HG03460 (cell line): Measurements from ENCODE around the gene ANXA3.
A peak's percentile ranks its signal among the peaks of the same experiment; 100 is the strongest.

Source experiments
- ATAC-seq: cut with Tn5 transposase; IDR thresholded peaks from one replicate; pipeline ENCODE4 v1.9.1; 2021; ENCODE audit not compliant: unreplicated experiment

The ANXA3 gene

DNA sequence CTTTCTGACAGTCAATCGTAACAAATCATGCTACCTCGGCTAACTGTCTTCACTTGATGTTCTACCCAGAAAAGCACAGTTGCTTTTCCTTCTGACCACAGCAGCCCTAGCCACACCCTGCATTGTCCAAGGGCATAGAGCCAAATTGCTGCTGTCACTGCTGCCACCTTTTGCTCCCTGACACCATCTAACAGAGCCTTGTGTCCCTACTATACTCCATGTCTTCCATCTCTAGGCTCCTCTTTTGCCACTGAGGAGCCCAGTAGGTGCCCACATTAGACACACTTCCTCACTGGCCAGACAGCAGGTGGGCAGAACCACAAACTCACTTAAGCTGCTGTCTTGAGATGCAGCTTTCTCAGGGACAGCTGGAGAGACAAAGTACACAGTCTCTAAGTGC is 91.4 kb downstream of the ANXA3 start:
- ATAC-seq: no peak

DNA sequence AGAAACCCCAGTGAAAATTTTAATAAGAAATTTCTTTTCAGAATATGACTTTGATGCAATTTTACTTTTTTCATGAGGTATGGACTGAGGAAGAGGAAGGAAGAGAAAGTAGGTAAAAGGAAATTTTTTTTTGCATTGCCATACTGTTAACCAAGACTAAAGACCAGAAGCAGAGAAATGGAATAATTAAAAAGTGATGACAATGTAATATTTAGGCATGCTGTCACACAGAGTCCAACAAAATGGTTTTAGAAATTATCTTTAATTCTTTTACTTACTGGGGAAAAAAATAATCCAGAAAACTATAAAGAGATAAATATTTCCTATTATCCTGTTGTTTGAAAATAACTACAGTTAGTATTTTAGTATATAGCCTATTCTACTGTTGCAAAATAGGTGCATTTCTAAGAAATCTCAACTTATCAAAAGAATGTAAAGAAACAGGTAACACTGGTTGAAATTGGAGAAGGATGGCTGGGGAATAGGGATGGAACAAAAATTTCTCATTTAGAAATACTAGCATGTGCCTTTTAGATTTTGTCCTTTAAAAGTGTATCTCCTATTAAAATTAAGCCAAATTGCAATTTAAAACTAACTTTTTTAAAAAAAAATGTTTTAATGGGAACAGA is 92.6 kb downstream of the ANXA3 start:
- no peak for ATAC-seq

DNA sequence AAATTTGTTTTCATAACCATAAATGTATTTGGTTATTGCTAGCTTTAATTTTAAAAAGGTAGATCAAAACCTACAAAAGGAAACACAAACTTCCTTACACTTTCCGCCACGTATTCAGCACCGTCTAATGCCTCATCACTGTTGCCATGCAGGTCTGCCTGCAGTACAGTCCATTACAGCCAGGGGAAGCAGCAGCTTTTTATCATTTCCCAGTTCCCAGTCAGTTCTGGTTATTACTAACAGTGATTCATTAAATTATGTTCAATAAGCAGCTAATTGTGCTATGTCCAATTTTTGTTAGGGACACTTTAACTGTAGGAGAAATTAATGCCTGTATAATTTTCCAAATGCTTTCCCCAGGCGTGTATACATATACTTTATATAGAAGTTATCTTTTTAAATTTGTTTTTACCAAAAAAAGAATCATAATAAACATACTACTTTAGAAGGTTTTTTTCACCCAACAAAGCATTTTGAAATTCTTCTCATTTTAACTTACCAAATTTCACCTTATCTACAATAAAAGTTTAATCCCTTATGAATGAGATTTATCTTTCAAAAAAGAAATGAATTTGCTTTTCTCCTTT is 93.3 kb downstream of the ANXA3 start:
- ATAC-seq: peak; percentile 87

DNA sequence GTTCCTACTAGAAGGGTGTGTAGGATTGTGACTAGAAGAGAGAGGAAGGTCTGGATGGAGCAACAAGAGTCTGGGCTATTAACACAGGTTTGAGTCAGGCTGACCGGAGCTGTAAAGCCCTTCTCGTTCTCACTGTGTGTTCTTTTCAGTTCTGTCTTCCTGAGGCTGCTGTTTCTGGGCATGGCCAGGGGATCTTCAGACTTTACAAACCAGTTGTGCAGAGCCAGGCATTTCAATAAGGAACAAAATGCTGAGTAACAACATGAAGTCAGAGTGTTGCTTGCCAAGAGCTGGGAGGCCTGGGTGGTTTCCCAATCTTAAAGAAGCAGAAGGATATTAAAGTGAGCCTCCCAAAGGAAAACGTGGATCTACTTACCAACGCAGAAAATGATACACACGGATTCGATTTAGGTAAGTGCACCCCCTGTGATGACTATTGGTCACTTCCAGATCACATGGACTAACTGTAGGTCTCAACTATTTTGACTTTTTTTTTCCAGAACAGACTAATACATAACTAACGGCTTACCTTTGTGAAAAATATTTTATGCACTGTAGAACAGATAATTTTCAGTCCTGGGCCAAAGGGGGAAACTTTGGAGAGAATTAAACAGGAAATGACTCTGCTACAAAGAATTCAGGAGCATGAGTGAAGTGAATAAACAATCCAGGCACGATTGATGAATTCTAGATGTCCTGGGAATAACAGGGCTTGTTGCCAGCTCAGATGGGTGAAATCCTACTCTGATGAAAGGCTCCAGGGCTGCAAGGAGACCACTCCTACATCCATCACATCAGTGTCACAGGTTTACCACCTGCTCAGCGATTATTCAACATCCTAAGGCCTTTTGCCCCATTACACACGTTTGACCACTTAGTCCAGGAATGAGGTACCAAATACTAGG is 94.5 kb downstream of the ANXA3 start:
- no peak for ATAC-seq

DNA sequence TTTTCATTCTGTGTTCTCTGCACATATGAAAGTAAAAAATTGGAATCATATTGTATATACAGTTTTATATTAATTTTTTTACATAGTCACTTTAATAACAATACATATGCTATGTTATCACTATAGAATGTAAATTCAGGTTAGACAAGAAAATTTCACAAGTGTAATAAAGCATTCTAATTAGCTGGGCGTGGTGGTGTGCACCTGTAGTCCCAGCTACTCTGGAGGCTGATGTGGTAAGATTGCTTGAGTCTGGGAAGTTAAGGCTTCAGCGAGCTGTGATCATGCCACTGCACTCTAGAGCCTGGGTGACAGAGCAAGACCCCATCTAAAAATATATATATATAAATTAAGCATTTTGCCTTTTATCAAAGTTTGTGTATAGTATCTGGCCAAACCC is 95.7 kb downstream of the ANXA3 start:
- ATAC-seq: no peak

DNA sequence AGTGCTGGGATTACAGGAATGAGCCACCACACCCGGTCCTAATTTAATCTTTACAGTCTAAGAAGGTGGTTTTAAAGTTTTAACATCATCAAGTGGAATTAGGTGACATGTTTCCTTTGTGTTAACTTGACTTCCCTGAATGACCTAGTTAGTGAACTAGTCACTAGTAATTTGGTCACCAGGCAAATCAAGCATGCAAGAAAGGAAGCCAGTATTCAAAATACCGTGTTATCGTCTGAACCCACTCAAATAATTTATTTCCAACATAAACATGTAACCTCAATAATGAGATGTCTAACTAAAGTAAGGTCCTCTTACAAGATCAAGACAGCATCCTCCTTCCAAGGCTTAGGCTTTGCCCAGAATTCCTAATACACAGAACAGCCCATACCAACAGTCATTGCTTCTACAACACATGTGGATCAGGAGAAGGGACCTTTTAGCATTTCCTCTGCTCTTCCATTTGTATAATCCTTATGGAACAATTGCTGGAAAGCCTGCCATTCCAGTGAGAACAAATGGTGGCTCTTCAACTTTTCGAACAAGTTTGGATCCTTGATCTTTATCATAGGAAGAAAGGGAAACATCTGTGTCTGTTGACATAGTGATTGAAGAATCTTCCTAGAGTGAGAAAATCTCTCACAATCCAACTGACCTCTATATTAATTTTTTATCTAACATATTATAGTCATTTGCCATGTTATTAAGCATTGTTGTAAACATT is 97.2 kb downstream of the ANXA3 start:
- ATAC-seq: no peak

DNA sequence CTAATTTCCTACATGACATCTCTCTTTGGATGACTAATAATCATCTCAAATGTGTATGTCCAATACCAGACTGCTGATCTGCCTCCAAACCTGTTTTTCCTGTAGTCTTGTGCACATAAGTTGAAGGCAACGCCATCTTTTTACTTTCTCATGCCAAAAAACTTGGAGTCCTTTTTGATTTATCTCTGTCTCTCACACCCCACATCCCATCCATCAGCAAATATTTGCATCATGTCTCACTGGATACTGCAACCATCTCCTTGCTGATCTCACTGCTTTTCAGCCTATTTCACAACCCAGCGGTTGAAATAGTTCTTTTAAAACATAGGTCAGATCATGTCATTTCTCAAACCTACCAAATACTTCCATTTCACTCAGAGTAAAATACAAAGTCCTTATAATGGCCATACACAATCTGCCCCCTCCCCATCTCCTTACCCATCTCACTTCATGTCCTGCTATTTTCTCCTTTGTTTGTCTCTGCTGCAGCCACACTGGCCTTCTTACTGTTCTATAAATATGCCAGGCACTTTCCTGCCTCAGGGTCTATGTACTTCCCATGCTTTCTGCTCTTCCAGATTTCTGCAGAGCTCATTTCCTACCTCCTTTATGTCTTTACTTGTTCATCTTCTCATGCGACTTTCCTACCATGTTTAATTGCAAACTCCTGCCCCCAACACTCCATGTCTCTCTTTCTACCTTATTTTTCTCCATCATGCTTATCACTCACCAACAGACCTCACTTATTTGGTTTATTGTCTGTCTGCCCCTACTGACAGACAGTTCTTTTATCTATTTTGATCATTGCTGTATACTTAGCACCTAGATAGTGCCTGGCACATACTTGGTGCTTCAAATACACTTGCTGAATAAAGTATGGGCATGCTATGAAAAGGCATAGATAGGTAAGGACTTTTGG is 98.8 kb downstream of the ANXA3 start:
- no peak for ATAC-seq

DNA sequence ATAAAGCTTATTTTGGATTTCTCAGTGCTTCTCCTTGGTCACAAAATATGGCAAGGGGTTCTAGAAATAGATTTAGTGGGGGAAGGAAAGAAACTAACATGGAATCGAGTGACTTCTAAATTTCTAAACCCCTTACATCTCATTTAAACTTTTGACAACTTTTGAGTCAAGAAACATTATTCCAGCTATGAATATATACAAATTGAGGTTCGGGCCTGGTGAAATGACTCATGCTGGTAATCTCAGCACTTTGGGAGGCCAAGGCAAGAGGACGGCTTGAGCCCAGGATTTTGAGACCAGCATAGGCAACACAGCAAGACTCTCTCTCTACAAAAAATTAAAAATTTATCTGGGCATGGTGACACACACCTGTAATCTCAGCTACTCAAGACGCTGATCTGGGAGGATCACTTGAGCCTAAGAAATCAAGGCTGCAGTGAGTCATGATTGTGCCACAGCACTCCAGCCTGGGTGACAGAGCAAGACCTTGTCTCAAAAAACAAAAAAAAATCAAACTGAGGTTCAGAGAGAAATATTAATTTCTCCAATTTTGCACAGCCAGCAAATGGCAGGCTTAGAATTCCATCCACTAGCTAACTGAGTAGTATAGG is 99.8 kb downstream of the ANXA3 start:
- no peak for ATAC-seq

- no peak for ATAC-seq
These were observed 100.8 kb downstream of the ANXA3 start for GRCh38 chr4:78652282-78652876.

DNA sequence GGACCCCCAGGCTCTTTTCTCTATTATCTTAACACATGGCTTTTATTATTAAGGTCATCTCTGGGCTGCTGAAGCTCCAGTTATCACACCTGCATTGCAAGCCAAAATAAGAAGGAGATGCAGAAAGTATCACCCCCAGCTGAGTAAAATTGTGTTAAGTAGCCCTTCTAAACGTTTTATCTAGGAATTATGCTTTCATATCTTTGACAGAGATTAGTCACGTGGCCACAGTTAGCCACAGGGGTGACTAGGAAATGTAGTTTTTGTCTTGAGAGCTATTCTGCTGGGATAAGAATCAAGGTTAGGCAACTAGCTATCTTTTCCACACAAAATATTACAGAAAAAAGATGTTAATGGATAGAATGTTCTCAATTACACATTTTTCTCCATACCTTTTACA is 102.1 kb downstream of the ANXA3 start:
- ATAC-seq: no peak

DNA sequence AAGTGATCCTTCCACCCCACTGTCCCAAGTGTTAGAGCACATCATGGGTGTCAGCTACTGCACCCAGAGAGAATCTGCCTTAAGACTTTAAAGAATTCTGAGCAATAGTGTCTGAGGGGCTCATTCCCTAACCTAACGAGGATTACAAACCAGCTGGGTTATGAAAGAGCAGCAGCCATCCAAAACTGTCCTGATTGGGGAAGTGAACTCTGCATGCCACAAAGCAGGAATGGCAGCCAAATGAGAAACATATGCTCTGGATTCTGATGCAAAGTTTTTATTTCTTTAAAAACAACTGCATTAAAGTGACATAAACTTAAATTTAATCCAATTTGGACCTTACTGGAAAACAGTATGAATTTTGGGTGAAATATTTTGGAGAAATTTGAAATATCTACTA is 103.2 kb downstream of the ANXA3 start:
- no peak for ATAC-seq

DNA sequence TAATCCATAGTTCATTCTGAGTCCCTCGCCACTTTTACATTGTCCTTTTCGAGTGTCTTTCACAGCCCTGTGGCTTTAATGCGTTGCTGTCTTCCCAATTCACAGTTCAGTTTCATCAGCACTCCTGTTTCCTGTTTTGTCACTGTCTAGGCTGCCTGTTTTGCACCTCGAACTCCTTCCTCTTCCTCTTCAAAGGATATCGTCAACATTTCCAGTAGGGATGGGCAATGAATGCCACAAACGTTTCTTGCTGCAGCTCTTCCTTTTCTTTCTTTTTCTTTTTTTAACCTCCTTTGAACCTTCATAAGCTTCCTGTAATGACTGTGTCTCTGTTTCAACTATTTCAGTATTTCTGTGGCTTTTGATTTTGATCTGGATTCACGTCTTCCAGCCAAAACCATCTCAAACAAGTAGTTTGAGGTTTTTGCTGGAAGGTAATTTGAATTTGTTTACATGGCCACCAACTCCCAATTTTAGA is 105.4 kb downstream of the ANXA3 start:
- no peak for ATAC-seq

DNA sequence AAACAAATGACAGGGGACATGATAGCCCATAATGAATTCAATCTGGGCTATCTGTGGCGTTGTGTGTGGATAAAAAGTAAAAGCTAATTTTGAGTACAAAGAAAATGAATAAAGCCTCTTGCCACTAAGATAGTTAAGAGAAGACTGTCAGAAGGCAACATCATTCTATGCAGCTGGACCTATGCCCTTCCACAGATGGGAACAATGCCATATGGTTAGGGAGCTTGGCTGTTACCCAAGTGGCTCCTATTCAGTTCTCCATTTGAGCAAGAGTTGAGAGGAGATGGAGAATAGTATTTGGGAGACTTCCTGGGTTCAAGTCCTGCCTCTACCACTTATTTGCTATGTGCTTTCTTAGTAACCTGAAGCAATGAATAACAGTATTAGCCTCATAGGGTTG is 107.7 kb downstream of the ANXA3 start:
- ATAC-seq: no peak

DNA sequence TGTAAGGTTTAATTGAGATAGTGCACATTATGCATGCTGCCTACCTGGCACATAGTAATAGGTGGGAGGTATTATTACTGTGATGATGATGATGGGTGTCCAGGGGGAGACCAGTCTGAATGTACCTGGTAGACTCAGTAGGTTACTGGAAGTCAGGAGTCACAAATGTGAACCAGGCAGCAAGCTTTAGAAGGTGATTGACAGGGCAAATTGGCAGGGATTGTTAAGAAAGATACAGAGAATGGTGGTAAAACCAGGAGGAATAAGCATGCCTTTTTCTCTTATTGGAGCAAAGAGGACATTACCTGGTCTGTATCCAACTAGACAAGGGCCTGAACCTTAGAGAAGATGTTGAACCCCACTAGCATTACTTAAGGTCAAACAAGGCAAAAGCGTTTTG is 108.1 kb downstream of the ANXA3 start:
- no peak for ATAC-seq
